Heart right ventricle (tissue), 16 donors: Measurements from ENCODE around the gene POP7. TPM values are rescaled to one million over a fixed set of nuclear protein-coding genes. Genes with fewer than 3 reads are reported as not detected.
"Not testable (repeated sequence)": the region's sequence is repeated elsewhere in the genome, so short reads cannot be mapped to it uniquely, and the experiment has no call there.

Experiments
- ATAC-seq, 8 donors: fragments of 200-7000 bp; cut with Tn5 transposase; one replicate each; pipeline ENCODE4 v1.9.1; 2020; ENCODE audit warnings: mild to moderate bottlenecking in 8 of 8, moderate library complexity in 8 of 8, moderate number of reproducible peaks in 1 of 8
- DNase-seq, 2 donors: peaks; one replicate each; pipeline ENCODE4 v3.0.0-alpha.2; 2020
- H3K27ac ChIP-seq, 10 donors: fragments of 200-600 bp; sonication (generic) in 2 of 10; one replicate each; pipeline versions ENCODE4 v1.5.0 to v1.8.0; 2020 to 2022; ENCODE audit warnings: mild to moderate bottlenecking in 3 of 10
- H3K27me3 ChIP-seq, 7 donors: fragments of 200-600 bp; one replicate each; pipeline ENCODE4 v1.8.0; 2021 to 2022; ENCODE audit warnings: mild to moderate bottlenecking in 2 of 7
- H3K36me3 ChIP-seq, 9 donors: fragments of 200-600 bp; sonication (generic) in 1 of 9; one replicate each; pipeline versions ENCODE4 v1.5.0 to v1.8.0; 2020 to 2022; ENCODE audit warnings: mild to moderate bottlenecking in 2 of 9
- H3K4me1 ChIP-seq, 9 donors: fragments of 200-600 bp; sonication (generic) in 1 of 9; one replicate each; pipeline versions ENCODE4 v1.5.0 to v1.8.0; 2020 to 2022; ENCODE audit warnings: mild to moderate bottlenecking in 4 of 9
- H3K4me3 ChIP-seq, 10 donors: fragments of 200-600 bp; sonication (generic) in 2 of 10; one replicate each; pipeline versions ENCODE4 v1.5.0 to v1.8.0; 2020 to 2022; ENCODE audit warnings: mild to moderate bottlenecking in 7 of 10, moderate library complexity in 2 of 10
- H3K9me3 ChIP-seq, 11 donors: fragments of 200-600 bp in 10 of 11; sonication (generic) in 2 of 11; one replicate each; pipeline versions ENCODE4 v1.5.0 to v1.8.0; 2013 to 2022; ENCODE audit warnings: mild to moderate bottlenecking in 2 of 11, control low read depth in 1 of 11, moderate library complexity in 1 of 11
- CTCF ChIP-seq, 9 donors: fragments of 200-600 bp; sonication (generic) in 2 of 9; IDR thresholded peaks; one replicate each; pipeline versions ENCODE4 v1.5.0 to v1.8.0; 2021 to 2022; ENCODE audit warnings: antibody characterized with exemption in 9 of 9, mild to moderate bottlenecking in 5 of 9, moderate library complexity in 1 of 9
- WGBS, 2 donors: extraction: QIAGEN DNeasy Blood & Tissue Kit; methylation state at CpG; one replicate each; pipeline ENCODE4 v1.1.7; 2013; ENCODE audit warnings: inconsistent platforms in 1 of 2; 5-methylcytosine and 5-hydroxymethylcytosine counted together
- intact Hi-C, 10 donors: fragments of 100-400 bp; cut with DNase I; formaldehyde crosslinking; loops; one replicate each; pipeline versions ENCODE4 v1.11.1 to v1.14.2; 2022
- polyA plus RNA-seq, 2 donors: library from polyadenylated mRNA; stranded (reverse); fragments of 200-250 nt; gene quantifications; one replicate each; pipeline ENCODE4 v1.2.3, GENCODE V29; 2013
- total RNA-seq, 10 donors: library from RNA; stranded (reverse); fragmentation: NEBNext Ultra II Directional in 3 of 10; extraction: Animal tissue kit (Norgen Biotek cat#: 25700) in 3 of 10; gene quantifications; one replicate each; pipeline versions ENCODE4 v1.2.1 to v1.2.4, GENCODE V29; 2021 to 2023
- donor health status: Arrhythmogenic right ventricular cardiomyopathy.
- donor health status: ischemic (EF 13 %, LVEDD 7.1; RV severe dilation, severe dysfunction).
- donor health status: healthy with polysubstance abuse.
- donor health status: DM: no; HTN: yes; CAD: no.
- donor health status: DM: no; HTN: no; CAD: no.
- donor health status: ischemic (EF 25% LVEDD 6.9; RV normal size, moderate dysfunction).
- donor health status: ischemic (EF 25% LVEDD 5.7; RV mildly dilated, moderate dysfunction).
- donor health status: healthy.
- donor health status: DM: yes; HTN: yes; CAD: no.
- donor health status: Ischemic cardiomyopathy.
- donor health status: ischemic (EF 35%, LVEDD 5.7; RV mildly dilated, moderate dysfunction).
- donor health status: nonischemic (EF 11% LVEDD 7.7; RV severe dilation, severe dysfunction).
- donor health status: DM: yes; HTN: yes; CAD: no.
- donor health status: PGD.
- donor health status: ischemic (EF 29% LVEDD 5.4; RV normal size, mild dysfunction).
- donor health status: nonischemic (EF 23%, LVEDD 6.1; RV moderate dilation, normal function).

Gene POP7
- total and polyA plus RNA-seq, 12 donors: 23.2 to 71.5 (median 25.7) TPM

GRCh38 chr7:100694098-100694745, 11.7 kb upstream of the POP7 start, which contains the start of gene GIGYF1:
Gene GIGYF1, minus strand, starts transcription at chr7:100694250. Its CDS starts 6,012 bp downstream, at chr7:100688238.
- DNase-seq (peak; percentile 76 to 79), ATAC-seq (peak; percentile 18 to 62 (median 42))
- Histone ChIP-seq H3K36me3 (peaks cover 0 to 10% (median 0%) of the 10 kb centered on the region in 9 donors), H3K27ac (peak within 1 kb of the TSS; percentile 65 to 90 (median 82)), H3K27me3 (no peaks in the 10 kb centered on the region), H3K4me3 (peak within 1 kb of the TSS; percentile 62 to 99 (median 83)), H3K4me1 (peaks cover 33 to 51% (median 42%) of the 10 kb centered on the region in 9 donors), H3K9me3 (no peaks in the 10 kb centered on the region)
- intact Hi-C loops: loop anchor here (5.0 to 10.0 kb wide), 8 partner anchors 82 to 227 kb away; partner anchors contain the start of genes MOSPD3 (in 2 of the 10), PCOLCE (in 2 of the 10) and TSC22D4 (in 1 of the 10)
- no peak for TF ChIP-seq CTCF (IDR thresholded peaks at IDR 0.05)
- 1% methylated on average over 42 to 81 of the region's 102 CpGs for WGBS, 2 donors

DNA sequence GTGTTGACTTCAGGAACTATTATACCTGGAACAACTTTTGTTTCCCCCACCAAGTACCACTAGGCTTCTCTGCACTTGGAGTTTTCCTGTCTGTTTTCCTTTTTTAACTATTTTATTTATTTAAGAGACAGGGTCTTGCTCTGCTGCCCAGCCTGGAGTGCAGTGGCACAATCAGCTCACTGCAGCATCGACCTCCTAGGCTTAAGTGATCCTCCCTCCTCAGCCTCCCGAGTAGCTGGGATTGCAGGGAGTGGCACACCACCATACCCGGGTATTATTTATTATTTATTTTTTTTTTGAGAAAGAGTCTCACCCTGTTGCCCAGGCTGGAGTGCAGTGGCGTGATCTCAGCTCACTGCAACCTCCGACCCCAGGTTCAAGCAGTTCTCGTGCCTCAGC, 9.8 kb upstream of the POP7 start:
- Histone ChIP-seq H3K36me3 (no peaks in the 10 kb centered on the region), H3K27ac (no peak overlapping the region), H3K27me3 (no peaks in the 10 kb centered on the region), H3K4me3 (no peak overlapping the region), H3K9me3 (no peaks in the 10 kb centered on the region), H3K4me1 (peaks cover 19 to 34% (median 27%) of the 10 kb centered on the region in 9 donors)
- no peak for TF ChIP-seq CTCF (IDR thresholded peaks at IDR 0.05)
- no peak for ATAC-seq
- DNase-seq: no peak
- 81 to 83% methylated on average over 6 of the region's 6 CpGs for WGBS, 2 donors
- intact Hi-C loops: loop anchor here in 1 of 10 donors (10.0 kb wide), 1 partner anchor 91 kb away; the partner anchor contains the start of gene PCOLCE

DNA sequence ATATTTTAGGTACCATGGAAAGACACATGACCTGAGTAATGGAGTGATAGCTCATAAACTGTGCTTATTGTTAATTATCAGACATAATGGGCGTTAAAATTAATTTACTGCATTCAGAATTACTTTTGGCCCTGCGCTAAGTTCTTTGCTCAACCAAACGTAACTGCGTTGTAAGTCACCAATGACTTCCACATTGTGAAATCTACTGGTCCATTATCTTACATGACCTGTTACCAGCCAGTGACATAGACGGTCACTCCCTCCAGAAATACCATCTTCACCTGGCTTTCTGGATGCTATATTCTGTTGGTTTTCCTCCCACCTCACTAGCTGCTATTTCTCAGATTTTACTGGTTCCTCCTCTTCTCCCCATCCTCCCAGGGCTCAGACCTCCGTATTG, 6.9 kb upstream of the POP7 start:
- Histone ChIP-seq H3K27me3 (no peaks in the 10 kb centered on the region), H3K27ac (no peak overlapping the region), H3K4me1 (peaks cover 0 to 10% (median 4%) of the 10 kb centered on the region in 9 donors), H3K9me3 (no peaks in the 10 kb centered on the region), H3K4me3 (no peak overlapping the region), H3K36me3 (no peaks in the 10 kb centered on the region)
- DNase-seq (no peak), ATAC-seq (no peak)
- intact Hi-C loops: loop anchor here in 1 of 10 donors (10.0 kb wide), 1 partner anchor 94 kb away; the partner anchor contains the start of gene PCOLCE
- TF ChIP-seq CTCF (IDR thresholded peaks at IDR 0.05): no peak
- WGBS, 2 donors: 64 to 76% methylated on average over 6 of the region's 6 CpGs

GRCh38 chr7:100701089-100701488, 4.8 kb upstream of the POP7 start:
- H3K36me3 ChIP-seq, DNase-seq, H3K27ac ChIP-seq, H3K9me3 ChIP-seq, ATAC-seq, H3K4me3 ChIP-seq, H3K4me1 ChIP-seq, H3K27me3 ChIP-seq: not testable (repeated sequence)
- intact Hi-C loops: loop anchor here in 1 of 10 donors (10.0 kb wide), 1 partner anchor 236 kb away; the partner anchor contains the start of gene SPACDR
- 46 to 83% methylated on average over 3 of the region's 3 CpGs for WGBS, 2 donors
